ENCODE results near the gene LTBP1.
"Not testable (repeated sequence)": the region's sequence is repeated elsewhere in the genome, so short reads cannot be mapped to it uniquely, and the experiment has no call there.

The LTBP1 gene, protein sequence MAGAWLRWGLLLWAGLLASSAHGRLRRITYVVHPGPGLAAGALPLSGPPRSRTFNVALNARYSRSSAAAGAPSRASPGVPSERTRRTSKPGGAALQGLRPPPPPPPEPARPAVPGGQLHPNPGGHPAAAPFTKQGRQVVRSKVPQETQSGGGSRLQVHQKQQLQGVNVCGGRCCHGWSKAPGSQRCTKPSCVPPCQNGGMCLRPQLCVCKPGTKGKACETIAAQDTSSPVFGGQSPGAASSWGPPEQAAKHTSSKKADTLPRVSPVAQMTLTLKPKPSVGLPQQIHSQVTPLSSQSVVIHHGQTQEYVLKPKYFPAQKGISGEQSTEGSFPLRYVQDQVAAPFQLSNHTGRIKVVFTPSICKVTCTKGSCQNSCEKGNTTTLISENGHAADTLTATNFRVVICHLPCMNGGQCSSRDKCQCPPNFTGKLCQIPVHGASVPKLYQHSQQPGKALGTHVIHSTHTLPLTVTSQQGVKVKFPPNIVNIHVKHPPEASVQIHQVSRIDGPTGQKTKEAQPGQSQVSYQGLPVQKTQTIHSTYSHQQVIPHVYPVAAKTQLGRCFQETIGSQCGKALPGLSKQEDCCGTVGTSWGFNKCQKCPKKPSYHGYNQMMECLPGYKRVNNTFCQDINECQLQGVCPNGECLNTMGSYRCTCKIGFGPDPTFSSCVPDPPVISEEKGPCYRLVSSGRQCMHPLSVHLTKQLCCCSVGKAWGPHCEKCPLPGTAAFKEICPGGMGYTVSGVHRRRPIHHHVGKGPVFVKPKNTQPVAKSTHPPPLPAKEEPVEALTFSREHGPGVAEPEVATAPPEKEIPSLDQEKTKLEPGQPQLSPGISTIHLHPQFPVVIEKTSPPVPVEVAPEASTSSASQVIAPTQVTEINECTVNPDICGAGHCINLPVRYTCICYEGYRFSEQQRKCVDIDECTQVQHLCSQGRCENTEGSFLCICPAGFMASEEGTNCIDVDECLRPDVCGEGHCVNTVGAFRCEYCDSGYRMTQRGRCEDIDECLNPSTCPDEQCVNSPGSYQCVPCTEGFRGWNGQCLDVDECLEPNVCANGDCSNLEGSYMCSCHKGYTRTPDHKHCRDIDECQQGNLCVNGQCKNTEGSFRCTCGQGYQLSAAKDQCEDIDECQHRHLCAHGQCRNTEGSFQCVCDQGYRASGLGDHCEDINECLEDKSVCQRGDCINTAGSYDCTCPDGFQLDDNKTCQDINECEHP (N-terminal part only)

DNA sequence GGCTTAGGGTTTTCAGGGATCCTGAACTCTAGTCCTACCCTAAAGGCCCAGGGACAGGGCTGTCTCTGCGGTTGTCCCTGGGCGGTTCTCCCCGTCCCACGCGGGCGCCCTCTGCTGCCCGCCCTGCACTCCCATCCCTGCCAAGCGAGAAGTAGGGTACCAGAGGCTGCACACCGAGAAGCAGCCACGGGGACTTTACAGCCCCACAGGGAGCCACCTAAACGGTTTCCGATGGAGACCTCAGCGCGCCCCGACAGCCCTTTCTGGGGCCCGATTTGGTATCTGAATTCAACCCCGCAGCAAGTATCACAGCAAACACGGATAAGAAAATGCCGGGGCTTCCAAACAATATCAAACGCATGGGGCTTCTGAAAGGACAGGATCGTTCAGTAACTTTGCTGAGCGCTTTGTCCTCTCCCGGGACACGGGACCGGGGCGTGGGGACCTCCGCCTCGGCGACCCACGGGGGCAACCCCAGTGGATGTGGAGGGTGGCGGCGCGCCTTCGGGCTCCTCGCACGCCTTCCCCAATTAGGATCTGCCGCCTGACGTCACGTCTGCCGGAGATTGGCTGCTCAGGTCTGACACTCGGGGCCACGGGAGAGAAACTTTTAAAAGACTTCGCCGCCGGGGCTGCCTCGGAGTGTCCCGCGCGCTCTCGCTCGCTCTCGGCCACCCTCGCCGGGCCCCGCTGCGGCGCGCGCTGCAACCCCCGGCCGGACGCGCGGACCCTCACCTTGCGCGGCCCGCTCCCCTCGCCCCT is at the start of gene LTBP1:
Gene LTBP1 (plus strand): TSS at position 640 of the 762 bp plus-strand sequence. CDS start 372 bp downstream, outside the sequence.
- DNase-seq: peak; percentile 66

DNA sequence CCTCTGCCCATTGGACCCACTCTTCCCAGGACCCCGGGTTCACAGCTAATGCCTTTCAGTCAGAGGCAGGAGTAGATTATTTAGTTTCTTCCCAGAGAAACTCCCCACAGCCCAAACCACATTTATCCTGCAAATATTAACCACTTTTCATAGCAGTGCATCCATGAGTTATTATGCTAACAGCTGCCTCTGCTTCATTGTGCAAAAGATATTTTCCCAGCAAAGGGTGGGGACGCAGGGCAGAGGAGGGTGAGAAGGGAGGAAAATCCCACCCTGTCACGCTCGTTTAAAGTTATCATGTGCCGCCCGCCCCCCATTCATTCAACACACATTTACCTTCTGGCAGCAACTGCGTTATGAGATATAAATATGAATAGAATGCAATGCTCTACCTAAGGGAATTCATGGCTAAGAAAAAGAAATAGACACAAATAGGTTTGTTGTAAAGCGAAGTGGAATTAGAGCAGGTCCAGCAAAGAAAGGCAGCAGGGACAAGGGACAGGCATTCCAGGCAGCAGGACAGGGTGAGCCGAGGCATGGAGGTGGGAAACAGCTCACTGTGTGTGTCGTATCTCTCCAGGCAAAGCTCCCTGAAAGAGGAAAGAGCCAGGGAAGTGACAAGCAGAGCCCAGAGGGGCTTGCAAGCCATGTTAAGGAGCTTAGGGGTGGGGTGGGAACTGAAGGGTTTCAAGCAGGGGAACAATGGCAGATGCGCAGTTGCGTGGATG is 46.3 kb upstream of the LTBP1 start:
- no peak for DNase-seq

DNA sequence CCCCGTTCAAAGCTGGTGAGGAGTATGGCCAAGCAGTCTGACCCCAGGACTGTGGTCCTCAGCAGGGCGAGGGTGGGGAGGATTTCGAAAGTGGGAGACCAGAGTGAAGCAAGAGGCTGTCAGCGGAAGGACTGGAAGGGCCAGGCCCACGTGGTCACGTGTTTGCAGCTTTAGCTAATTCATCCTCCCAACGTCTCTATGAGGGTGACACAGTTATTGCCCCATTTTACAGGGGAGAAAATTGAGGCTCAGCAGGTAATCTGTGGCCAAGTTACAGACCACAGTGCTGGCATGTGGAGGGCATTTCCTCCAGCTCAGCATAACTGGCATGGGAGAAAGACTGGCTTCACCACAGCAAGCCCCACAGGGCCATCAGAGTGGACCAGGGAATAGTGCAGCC is 45.4 kb upstream of the LTBP1 start:
- DNase-seq: no peak

DNA sequence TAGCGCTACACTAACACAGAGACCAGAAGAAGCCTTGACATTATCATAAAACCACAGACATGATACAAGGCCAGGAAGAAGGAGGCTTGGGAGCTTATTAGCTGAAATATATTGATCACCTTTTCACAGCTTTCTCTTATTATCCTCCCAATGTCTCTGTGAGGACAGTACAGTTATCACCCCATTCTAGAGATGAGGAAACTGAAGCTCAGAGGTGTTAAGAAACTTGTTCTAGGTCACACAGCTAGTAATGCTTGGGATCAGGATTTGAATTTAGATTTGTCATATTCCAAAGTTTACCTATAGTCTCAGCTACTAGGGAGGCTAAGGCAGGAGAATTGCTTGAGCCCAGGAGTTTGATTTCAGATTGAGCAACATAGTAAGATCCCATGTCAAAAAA is 44.6 kb upstream of the LTBP1 start:
- no peak for DNase-seq

DNA sequence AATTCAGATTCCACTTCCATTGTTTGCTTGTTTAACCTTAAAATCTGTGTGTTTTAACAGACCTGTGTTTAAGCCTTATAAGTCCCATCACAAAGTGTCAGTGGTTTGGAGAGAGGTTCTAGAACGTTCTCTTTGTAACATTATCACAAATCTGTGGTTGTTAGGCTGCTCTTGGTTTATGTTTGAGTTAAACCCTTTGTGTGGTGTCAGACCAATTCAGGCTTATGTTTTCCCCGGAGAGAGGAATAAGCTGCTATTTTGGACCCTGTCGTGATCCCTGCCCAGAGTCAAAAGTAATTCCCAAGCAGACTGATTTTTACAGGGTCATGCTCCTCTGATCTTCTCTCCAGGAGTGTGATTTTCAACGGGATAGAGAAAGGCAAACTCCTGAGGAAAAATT is 43.8 kb upstream of the LTBP1 start:
- DNase-seq: no peak

DNA sequence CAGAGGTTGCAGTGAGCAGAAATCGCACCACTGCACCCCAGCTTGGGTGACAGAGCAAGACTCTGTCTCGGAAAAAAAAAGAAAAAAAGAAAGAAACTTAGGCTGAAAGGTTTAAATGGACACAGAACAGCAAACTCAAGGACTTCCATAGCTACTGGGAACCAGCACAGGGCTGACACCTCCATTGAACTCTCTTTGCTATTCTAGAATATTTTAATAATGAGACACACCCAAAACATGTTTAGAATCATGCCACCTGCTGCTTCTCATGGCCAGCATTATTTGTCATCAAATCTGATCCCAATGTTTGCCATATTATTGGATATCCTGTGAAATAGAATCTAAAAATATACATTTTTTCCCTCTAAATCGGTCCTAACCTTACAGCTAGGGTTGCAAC is 42.7 kb upstream of the LTBP1 start:
- DNase-seq: no peak

DNA sequence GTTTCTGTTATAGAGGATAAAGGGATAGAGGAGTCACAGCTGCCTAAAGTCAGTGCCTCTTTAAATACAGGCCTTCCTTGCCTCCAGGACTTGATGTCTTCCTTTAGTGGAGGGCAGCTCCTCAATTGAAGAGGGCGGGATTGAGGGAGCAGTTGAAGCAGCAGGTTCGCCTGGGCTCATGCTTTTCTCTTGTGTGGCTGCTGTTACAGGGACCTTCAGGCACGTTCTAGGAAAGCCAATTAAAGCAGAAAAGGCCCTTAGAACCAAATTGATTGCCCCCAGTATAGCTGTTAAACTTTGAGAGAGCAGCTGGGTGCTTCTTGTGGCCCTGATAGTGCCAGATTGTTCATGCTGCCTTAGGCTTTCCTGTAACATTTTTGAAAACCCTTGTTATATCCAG is 42.0 kb upstream of the LTBP1 start:
- DNase-seq: no peak

DNA sequence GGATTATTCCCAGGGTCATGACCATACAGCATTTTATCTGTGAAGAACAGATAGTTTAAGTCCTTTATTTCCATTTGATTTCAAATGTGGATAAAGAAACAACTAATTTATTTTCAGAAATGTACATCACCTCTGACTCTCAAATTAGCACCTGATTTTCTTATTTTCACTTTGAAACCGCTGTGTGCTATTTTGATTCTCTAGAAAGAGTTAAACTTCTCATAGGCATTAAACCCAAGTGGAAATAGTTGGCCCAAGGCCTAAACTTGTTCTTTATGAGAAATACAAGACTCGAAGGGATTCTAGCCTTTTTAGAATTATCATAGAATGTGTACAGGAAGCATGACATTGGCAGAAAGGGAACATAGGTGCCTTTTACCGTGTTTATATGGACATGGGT is 41.5 kb upstream of the LTBP1 start:
- DNase-seq: no peak

DNA sequence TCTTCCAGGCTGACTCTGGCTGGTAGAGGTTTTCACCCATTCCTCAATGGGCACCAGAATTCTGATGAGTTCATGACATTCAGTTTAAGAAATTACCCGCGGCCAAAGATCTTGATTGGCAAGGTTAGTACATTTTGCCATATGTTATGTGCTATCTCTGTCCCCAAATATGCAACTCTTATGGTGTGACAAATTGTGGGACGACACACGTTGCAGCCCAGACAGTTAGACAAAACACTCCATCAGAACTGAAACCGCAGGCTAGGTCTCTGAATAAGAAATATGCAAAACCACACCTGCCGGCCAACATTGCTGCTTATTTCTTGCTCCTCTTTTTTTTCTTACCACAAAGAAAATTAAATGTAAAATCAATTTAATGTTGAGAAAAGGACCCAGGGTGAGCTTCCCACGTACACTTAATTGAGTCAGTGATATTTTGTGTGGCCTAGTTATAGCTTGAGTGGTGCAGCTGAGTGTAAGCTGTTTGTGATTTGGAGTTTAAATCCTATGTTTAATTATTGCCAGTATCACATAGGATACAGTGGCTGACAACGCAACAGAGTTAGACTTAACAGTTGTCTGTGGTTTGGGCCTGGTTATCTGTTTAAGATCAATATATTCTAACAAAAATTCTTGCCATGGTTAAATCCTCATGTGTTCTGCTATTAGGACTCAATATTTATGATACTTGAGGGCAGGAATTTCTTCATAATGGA is 35.7 kb upstream of the LTBP1 start:
- no peak for DNase-seq

DNA sequence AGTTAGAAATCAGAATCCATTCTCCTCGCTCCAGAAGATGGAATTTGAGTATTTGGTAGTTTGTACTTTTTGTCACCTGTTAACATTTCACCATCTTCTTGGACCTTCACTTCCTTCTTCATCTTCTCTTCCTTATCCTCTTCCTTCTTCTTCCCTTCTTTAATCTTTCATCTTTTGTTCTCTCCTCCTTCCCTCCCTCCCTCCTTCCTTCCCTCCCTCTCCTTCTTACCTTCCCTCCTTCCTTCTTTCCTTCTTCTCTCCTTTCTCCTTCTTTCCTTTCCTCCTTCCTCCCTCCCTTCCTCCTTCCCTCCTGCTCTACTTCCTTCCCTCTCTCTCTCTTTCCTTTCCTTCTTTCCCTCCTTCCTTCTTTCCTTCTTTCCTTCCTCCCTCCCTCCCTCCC is 31.1 kb upstream of the LTBP1 start:
- no peak for DNase-seq

DNA sequence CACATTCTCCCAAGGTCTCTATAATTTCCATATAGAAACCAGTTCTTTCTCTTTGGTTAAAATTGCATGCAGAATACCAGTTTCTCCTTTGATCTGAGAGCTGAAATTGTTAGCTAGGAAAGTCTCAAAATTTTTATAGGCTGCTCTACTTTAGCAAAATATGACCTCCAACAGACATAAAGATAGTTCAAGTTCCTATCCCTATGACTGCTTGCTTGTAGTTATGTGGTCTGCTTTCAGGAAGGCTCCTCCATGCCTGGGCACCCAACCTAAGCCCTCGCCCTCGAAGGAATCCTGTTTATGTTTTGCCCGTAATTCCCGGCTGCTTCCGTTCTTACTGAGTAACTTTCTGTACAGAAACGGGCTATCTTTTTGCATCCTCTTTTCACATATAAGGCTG is 28.0 kb upstream of the LTBP1 start:
- no peak for DNase-seq

DNA sequence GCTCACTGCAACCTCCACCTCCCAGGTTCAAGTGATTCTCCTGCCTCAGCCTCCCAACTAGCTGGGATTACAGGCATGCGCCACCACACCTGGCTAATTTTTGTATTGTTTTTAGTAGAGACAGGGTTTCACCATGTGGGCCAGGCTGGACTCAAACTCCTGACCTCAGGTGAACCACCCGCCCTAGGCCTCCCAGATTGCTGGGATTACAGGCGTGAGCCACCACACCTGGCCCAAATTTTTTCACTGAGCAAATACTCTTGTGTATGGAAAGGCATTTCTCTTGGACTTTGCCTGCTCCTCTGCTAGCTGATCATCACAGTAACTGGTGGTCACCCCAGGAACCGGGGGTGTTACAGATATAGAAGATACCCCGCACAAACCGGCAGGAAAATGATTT is 26.9 kb upstream of the LTBP1 start:
- DNase-seq: not testable (repeated sequence)

DNA sequence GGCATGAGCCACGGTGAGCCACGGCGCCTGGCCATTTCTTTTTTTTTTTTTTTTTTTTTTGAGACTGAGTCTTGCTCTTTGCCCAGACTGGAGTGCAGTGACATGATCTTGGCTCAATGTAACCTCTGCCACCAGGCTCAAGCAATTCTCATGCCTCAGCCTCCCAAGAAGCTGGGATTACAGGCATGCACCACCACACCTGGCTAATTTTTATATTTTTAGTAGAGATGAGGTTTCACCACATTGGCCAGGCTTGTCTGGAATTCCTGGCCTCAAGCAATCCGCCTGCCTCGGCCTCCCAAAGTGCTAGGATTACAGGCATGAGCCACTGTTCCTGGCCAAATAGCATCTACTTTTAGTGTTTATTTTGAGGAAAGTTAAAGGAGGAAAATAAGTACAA is 25.3 kb upstream of the LTBP1 start:
- not testable (repeated sequence) for DNase-seq

DNA sequence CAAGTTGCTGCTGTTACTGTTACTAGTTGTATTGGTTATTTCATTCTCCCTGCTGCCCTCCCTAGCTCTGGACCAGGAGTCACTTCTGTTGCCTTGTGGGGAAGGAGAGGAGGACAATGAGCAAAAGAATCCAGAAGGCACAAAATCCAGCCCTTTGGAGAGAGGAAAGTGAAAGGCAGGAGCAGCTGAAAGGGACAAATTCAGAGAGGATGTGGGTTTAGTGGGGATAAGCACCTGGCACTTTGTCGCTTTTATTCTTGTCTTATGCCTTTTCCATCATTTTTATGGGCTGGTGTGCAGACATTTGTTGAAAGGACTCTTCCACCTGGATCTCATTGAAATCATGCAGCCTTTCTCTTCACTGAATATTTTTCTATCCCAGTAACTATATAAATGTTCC is 24.3 kb upstream of the LTBP1 start:
- DNase-seq: no peak

DNA sequence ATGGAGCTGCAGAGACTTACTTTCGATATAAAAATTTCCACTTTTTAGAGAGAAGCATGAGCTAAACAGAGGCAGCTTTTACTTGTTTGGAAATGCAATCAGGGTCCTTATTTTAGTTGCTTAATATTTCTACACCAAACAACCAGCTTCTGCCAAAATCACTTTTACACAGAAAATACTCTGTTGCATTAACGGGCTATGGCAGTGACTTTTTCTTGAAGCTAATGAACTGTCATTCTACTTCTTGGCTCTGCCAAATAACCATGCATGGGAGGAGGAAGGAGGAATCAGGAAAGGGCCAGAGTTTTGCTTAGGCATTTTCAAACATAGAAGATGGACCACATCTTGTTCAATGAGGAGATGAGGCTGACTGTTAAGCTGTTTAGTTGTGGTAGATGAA is 23.6 kb upstream of the LTBP1 start:
- DNase-seq: no peak

DNA sequence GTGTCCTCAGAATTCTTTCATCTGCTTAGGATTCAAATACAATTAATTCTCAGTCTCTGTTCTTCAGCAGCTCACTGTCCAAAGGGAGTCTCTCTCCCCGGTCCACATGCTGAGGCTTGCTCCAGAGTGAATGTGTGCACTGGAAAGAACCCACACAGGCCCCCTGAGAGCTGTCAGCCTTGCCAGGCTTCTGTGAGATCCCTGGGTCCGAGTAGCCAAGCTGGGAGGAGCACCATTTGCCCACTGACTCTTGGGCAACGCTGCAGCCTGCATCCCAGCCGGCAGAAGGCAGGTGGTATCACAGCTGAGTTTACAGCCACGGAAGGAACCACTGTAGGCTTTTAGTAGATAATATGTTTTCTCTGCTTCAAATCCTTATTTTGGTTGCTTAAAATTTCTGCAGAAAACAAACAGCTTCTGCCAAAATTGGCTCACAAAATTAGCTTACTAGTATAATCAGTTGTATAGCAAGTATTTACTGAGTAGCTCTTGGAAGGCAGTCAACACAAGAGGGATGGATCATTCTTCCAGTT is 21.4 kb upstream of the LTBP1 start:
- DNase-seq: no peak

DNA sequence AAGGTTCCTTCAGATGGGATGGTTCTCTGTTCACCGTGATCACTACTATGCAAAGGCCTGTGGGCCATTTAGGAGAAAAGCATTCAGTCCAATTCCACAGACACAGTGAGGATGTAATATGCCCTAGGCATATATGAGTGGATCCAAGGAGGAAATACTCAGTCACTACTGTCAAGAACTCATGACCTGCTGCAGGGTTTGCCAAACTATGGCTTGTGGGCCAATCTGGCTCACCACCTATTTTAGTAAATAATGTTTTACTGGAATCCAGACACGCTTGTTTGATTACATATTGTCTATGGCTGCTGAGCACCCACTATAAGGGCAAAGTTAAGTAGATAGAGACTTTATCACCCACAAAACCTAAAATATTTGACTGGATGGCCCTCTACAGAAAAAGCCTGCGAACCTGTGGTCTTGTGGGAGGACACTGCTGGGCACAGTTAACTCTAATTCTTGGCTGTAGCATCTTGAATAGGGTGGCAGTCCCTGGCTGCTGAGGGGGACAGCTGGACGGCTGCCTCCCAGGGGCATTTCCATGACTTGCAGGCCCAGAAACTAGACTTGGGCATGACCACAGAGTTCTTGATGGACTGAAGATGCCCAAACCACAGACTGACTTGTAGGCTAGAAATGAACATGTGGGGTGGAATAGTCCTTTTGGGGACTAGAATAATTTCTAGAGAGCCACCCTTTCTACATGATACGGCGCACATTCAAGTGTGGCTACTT is 20.6 kb upstream of the LTBP1 start:
- no peak for DNase-seq

DNA sequence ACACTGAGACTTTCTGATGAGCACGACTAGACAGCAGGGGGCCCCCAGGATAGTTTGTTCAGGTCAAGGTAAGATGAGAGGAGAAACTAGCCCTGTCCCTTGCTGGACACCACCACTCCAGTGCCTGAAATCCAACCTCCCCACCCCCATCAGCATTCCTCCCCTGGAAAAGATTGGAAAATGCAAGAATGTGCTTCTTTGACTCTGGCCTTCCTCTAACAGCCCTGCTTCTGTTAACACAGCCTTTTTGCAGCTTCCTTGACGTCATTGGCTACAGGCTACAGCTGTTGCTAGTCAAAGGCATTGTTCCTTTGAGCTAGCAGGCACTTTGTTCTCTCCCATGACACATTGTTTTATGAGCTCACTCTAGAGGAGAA is 20.1 kb upstream of the LTBP1 start:
- DNase-seq: no peak

DNA sequence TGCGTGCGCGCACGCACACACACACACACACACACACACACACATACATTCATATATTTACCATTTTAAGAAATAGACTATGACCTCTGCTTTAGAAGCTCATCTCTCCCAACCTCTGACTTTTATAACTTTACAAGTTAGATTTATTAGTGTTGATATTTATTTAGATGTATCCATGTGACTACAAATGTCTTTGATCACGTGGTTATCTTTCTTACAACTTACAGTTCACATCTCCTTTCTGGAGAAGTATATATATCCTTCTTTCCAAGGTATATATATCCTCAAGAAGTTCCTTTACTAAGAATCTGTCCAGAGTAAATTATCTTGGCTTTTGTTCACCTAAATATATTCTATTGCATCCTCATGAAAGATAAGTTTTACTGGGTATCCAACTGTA is 16.3 kb upstream of the LTBP1 start:
- DNase-seq: no peak

DNA sequence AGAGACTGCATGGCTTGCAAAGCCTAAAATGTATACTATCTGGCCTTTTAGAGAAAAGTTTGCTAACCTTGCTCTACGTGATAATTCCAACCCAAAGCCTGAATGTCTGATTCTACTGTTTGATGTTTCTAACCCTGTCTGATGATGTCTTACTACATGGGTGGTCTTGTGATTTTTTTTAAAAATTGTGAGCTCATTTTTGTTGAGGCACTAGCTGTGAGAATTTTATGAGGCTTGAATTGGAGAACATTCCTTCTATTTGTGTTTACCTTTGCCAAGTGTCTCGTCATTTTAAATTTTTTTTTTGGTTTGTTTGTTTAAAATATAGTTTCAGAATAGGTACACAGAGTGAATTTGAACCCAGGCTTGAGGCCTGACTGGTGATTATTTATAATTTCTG is 15.2 kb upstream of the LTBP1 start:
- DNase-seq: no peak

All from CD4-positive, alpha-beta T cell treated with Interleukin-12 subunit alpha and Interleukin-12 subunit beta, for 1 hour (primary cell).